IMR-90 (cell line): Measurements from ENCODE around the gene ATP7A. TPM values are rescaled to one million over a fixed set of nuclear protein-coding genes. Genes with fewer than 3 reads are reported as not detected.

Experiments
- ATAC-seq: fragments of 200-7000 bp; cut with Tn5 transposase; 2 replicates; pipeline ENCODE4 v1.9.1; 2020; ENCODE audit warnings: low read depth, mild to moderate bottlenecking, moderate library complexity
- BruUV-seq: library from RNA; stranded (reverse); fragments of 400-500 nt; replicated peaks from 2 replicates; lab custom pipeline; 2021; lab: Mats Ljungman, UMichigan
- CTCF ChIA-PET: fragments of 300-600 bp; formaldehyde crosslinking; extraction: SDS; loops from one replicate; lab custom pipeline; 2021; ENCODE audit warnings: antibody characterized with exemption; lab: Yijun Ruan, JAX
- POLR2A ChIA-PET: fragments of 300-600 bp; sonication (Branson Sonifier 250); formaldehyde crosslinking; loops from one replicate; lab custom pipeline; 2022; ENCODE audit warnings: antibody characterized with exemption; ENCODE audit not compliant: unreplicated experiment; lab: Charles Lee
- DNase-seq: peaks from one replicate; pipeline ENCODE4 v3.0.0; 2013
- H2AFZ ChIP-seq: replicated peaks from 2 replicates; pipeline ENCODE3; 2013; ENCODE audit warnings: low read length, mild to moderate bottlenecking; ENCODE audit not compliant: poor library complexity
- H2AK5ac ChIP-seq: 2 replicates; pipeline ENCODE4 v1.6.1; 2013; ENCODE audit warnings: low read depth, low read length, inconsistent platforms
- H2AK9ac ChIP-seq: replicated peaks from 2 replicates; pipeline ENCODE3; 2013; ENCODE audit warnings: mild to moderate bottlenecking, low read depth, low read length, moderate library complexity; ENCODE audit not compliant: poor library complexity
- H2BK120ac ChIP-seq: 2 replicates; pipeline ENCODE4 v1.6.1; 2013; ENCODE audit warnings: low read depth, low read length, inconsistent platforms
- H2BK15ac ChIP-seq: 3 replicates; pipeline ENCODE4 v1.6.1; 2013; ENCODE audit warnings: low read depth, low read length, inconsistent platforms
- H2BK20ac ChIP-seq: 2 replicates; pipeline ENCODE4 v1.6.1; 2013; ENCODE audit warnings: low read depth, mild to moderate bottlenecking, inconsistent platforms, low read length, moderate library complexity
- H2BK5ac ChIP-seq: 2 replicates; pipeline ENCODE4 v1.6.1; 2013; ENCODE audit warnings: mild to moderate bottlenecking, low read depth, low read length, inconsistent platforms; ENCODE audit not compliant: poor library complexity, severe bottlenecking
- H3K14ac ChIP-seq: replicated peaks from 2 replicates; pipeline ENCODE4 v1.6.1; 2013; ENCODE audit warnings: low read depth, low read length, inconsistent platforms
- H3K18ac ChIP-seq: 2 replicates; pipeline ENCODE4 v1.6.1; 2013; ENCODE audit warnings: low read depth, low read length, control low read depth
- H3K23ac ChIP-seq: 2 replicates; pipeline ENCODE4 v1.6.1; 2013; ENCODE audit warnings: low read depth, low read length, inconsistent platforms
- H3K27ac ChIP-seq: 2 replicates; pipeline ENCODE4 v1.5.1; 2013; ENCODE audit warnings: mild to moderate bottlenecking, control low read depth, low read length; ENCODE audit not compliant: insufficient read depth
- H3K27me3 ChIP-seq: 2 replicates; pipeline ENCODE4 v1.6.1; 2013; ENCODE audit warnings: low read length; ENCODE audit not compliant: control insufficient read depth, insufficient read depth
- H3K36me3 ChIP-seq: 2 replicates; pipeline ENCODE4 v1.6.1; 2013; ENCODE audit warnings: low read length, mixed read lengths; ENCODE audit not compliant: control insufficient read depth, insufficient read depth
- H3K4ac ChIP-seq: 2 replicates; pipeline ENCODE4 v1.6.1; 2013; ENCODE audit warnings: low read depth, low read length, inconsistent platforms
- H3K4me1 ChIP-seq: 2 replicates; pipeline ENCODE4 v1.6.1; 2013; ENCODE audit warnings: low read length, mixed read lengths; ENCODE audit not compliant: control insufficient read depth, insufficient read depth
- H3K4me2 ChIP-seq: 2 replicates; pipeline ENCODE4 v1.6.1; 2013; ENCODE audit warnings: low read depth, mild to moderate bottlenecking, control low read depth, low read length, moderate library complexity
- H3K4me3 ChIP-seq: 2 replicates; pipeline ENCODE4 v1.5.1; 2013; ENCODE audit warnings: low read depth, mild to moderate bottlenecking, control low read depth, low read length, moderate library complexity; ENCODE audit not compliant: insufficient read depth
- H3K56ac ChIP-seq: 2 replicates; pipeline ENCODE4 v1.6.1; 2013; ENCODE audit warnings: low read length, inconsistent platforms; ENCODE audit not compliant: insufficient read depth; ENCODE audit errors: extremely low read depth
- H3K79me1 ChIP-seq, 2 experiments: 2 replicates each; pipeline ENCODE4 v1.6.1; 2013; ENCODE audit warnings: low read length in 2 of 2, inconsistent platforms in 1 of 2, low read depth in 1 of 2
- H3K9ac ChIP-seq: 2 replicates; pipeline ENCODE4 v1.6.1; 2013; ENCODE audit warnings: low read depth, low read length, control low read depth
- H3K9me1 ChIP-seq: 2 replicates; pipeline ENCODE4 v1.6.1; 2013; ENCODE audit warnings: low read length, inconsistent platforms; ENCODE audit not compliant: insufficient read depth
- H3K9me3 ChIP-seq: 2 replicates; pipeline ENCODE4 v1.6.1; 2013; ENCODE audit warnings: low read length; ENCODE audit not compliant: control insufficient read depth, insufficient read depth
- H4K20me1 ChIP-seq: 2 replicates; pipeline ENCODE4 v1.6.1; 2013; ENCODE audit warnings: low read length, inconsistent platforms; ENCODE audit not compliant: insufficient read depth
- H4K5ac ChIP-seq: 2 replicates; pipeline ENCODE4 v1.6.1; 2013; ENCODE audit warnings: mild to moderate bottlenecking, low read depth, low read length, control low read depth
- H4K8ac ChIP-seq, 2 experiments: 2 replicates each; pipeline ENCODE4 v1.6.1; 2013; ENCODE audit warnings: low read depth in 2 of 2, low read length in 2 of 2, control low read depth in 1 of 2, inconsistent platforms in 1 of 2
- H4K91ac ChIP-seq: 2 replicates; pipeline ENCODE4 v1.6.1; 2013; ENCODE audit warnings: low read depth, low read length, inconsistent platforms; ENCODE audit not compliant: insufficient read depth
- ELK1 ChIP-seq: fragments of 150-350 bp; IDR thresholded peaks from 2 replicates; pipeline ENCODE4 v1.6.1; 2016; ENCODE audit warnings: low read depth, mild to moderate bottlenecking, low read length, moderate library complexity, borderline replicate concordance
- FOS ChIP-seq: fragments of 150-350 bp; IDR thresholded peaks from 2 replicates; pipeline ENCODE4 v1.6.1; 2016; ENCODE audit warnings: low read depth, low read length
- MAFK ChIP-seq: IDR thresholded peaks from 2 replicates; pipeline ENCODE4 v1.6.1; 2012; ENCODE audit warnings: low read depth, low read length, improper control_type of control experiment
- RAD21 ChIP-seq: IDR thresholded peaks from 2 replicates; pipeline ENCODE4 v1.6.1; 2012; ENCODE audit warnings: low read length, improper control_type of control experiment
- RFX5 ChIP-seq: IDR thresholded peaks from 2 replicates; pipeline ENCODE4 v1.8.0; 2012; ENCODE audit warnings: low read depth, mild to moderate bottlenecking, low read length, moderate library complexity
- WGBS, 2 experiments: methylation state at CpG; one replicate each; pipeline versions ENCODE4 v1.1.5 to v1.1.7; 2013; ENCODE audit warnings: missing lambda C conversion rate in 2 of 2; ENCODE audit not compliant: insufficient read length in 1 of 2; ENCODE audit errors: extremely low coverage in 2 of 2; 5-methylcytosine and 5-hydroxymethylcytosine counted together
- dilution Hi-C: fragments of 300-500 bp; cut with HindIII; formaldehyde crosslinking; loops from one replicate; pipeline ENCODE4 v1.14.3; 2018; ENCODE audit warnings: low sequenced_read_pairs; ENCODE audit not compliant: unreplicated experiment
- in situ Hi-C: fragments of 300-500 bp; cut with MboI; formaldehyde crosslinking; loops from 3 replicates; pipeline ENCODE4 v1.14.3; 2019; ENCODE audit warnings: low sequenced_read_pairs, inconsistent platforms, mixed read lengths
- intact Hi-C: fragments of 100-400 bp; cut with micrococcal nuclease; formaldehyde crosslinking; loops from 2 replicates; pipeline ENCODE4 v1.10.0; 2022
- polyA plus RNA-seq, 3 experiments: library from polyadenylated mRNA; depleted of rRNA; stranded (reverse); fragments of >200 nt; gene quantifications; 2 replicates each; pipeline ENCODE4 v1.2.3, GENCODE V29; 2012; ENCODE audit warnings: low replicate concordance in 1 of 3
- total RNA-seq: library from RNA; depleted of rRNA; stranded (reverse); fragments of >200 nt; gene quantifications from 2 replicates; pipeline ENCODE4 v1.2.3, GENCODE V29; 2012

The ATP7A gene
- total and polyA plus RNA-seq, 2 of the 4 experiments (the other 2 are of a cell fraction), result 4.2 to 22.4 TPM

GRCh38 chrX:77945910-77946545 is 35.5 kb downstream of the ATP7A start:
- H3K23ac ChIP-seq, result no peak overlapping the region
- no peak overlapping the region for H4K5ac ChIP-seq
- no peak overlapping the region for H3K9ac ChIP-seq
- H2AK5ac ChIP-seq, result no peak overlapping the region
- H3K9me1 ChIP-seq, result no peaks in the 10 kb centered on the region
- H3K9me3 ChIP-seq, result no peaks in the 10 kb centered on the region
- H3K4ac ChIP-seq, result no peak overlapping the region
- H3K36me3 ChIP-seq, result no peaks in the 10 kb centered on the region
- H3K27me3 ChIP-seq, result no peaks in the 10 kb centered on the region
- H3K79me1 ChIP-seq, result 0 out of 4 replicates have a peak, but pooled peaks cover 0 to 4% of the 10 kb centered on the region in 2 experiments
- no peak overlapping the region for H2BK20ac ChIP-seq
- H3K4me1 ChIP-seq, result peaks cover 2% of the 10 kb centered on the region; the same call in 1 of the 2 replicates
- no peak overlapping the region for H2BK120ac ChIP-seq
- ChIA-PET POLR2A (no interaction called here), CTCF (no interaction called here)
- ATAC-seq (no peak), DNase-seq (no peak)
- no peak overlapping the region for H2BK15ac ChIP-seq
- H2AK9ac ChIP-seq, result no peak overlapping the region
- no peak overlapping the region for H4K8ac ChIP-seq
- H3K56ac ChIP-seq, result no peak overlapping the region
- no peak overlapping the region for H2AFZ ChIP-seq
- H2BK5ac ChIP-seq, result no peak overlapping the region
- in situ Hi-C loops, result no loop called here
- no peak overlapping the region for H4K91ac ChIP-seq
- dilution Hi-C loops, result no loop called here
- TF ChIP-seq RFX5, result no peak
- no peak for TF ChIP-seq MAFK
- TF ChIP-seq RAD21, result no peak
- TF ChIP-seq FOS, result no peak
- no peak for TF ChIP-seq ELK1
- intact Hi-C loops, result no loop called here
- H3K4me3 ChIP-seq, result no peak overlapping the region
- H3K14ac ChIP-seq, result no peak overlapping the region
- BruUV-seq, result no TSS peak
- no peak overlapping the region for H3K27ac ChIP-seq
- H4K20me1 ChIP-seq, result no peaks in the 10 kb centered on the region
- H3K4me2 ChIP-seq, result no peak overlapping the region
- H3K18ac ChIP-seq, result no peak overlapping the region
- 100% methylated on average over 3 of the region's 7 CpGs; no CpG with 5 or more reads in 1 of the 2 experiments for WGBS, 2 experiments
